Epidermal melanocyte (primary cell): ENCODE results near the gene EPHB6.
A peak's percentile ranks its signal among the peaks of the same experiment; 100 is the strongest.

ENCODE experiments used
- DNase-seq: peaks from one replicate; pipeline ENCODE4 v3.0.0; 2011; ENCODE audit warnings: low spot score; ENCODE audit not compliant: insufficient read length

Gene EPHB6, protein sequence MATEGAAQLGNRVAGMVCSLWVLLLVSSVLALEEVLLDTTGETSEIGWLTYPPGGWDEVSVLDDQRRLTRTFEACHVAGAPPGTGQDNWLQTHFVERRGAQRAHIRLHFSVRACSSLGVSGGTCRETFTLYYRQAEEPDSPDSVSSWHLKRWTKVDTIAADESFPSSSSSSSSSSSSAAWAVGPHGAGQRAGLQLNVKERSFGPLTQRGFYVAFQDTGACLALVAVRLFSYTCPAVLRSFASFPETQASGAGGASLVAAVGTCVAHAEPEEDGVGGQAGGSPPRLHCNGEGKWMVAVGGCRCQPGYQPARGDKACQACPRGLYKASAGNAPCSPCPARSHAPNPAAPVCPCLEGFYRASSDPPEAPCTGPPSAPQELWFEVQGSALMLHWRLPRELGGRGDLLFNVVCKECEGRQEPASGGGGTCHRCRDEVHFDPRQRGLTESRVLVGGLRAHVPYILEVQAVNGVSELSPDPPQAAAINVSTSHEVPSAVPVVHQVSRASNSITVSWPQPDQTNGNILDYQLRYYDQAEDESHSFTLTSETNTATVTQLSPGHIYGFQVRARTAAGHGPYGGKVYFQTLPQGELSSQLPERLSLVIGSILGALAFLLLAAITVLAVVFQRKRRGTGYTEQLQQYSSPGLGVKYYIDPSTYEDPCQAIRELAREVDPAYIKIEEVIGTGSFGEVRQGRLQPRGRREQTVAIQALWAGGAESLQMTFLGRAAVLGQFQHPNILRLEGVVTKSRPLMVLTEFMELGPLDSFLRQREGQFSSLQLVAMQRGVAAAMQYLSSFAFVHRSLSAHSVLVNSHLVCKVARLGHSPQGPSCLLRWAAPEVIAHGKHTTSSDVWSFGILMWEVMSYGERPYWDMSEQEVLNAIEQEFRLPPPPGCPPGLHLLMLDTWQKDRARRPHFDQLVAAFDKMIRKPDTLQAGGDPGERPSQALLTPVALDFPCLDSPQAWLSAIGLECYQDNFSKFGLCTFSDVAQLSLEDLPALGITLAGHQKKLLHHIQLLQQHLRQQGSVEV

GRCh38 chr7:142854372-142855113 lies at the start of gene EPHB6:
Gene EPHB6, plus strand, starts transcription at chr7:142855076. Its CDS starts 8,152 bp downstream, at chr7:142863228.
- DNase-seq, result peak; percentile 45

- no peak for DNase-seq
Measured at GRCh38 chr7:142805350-142806021, 49.4 kb upstream of the EPHB6 start.

- no peak for DNase-seq
Measured at GRCh38 chr7:142806022-142806356, 48.9 kb upstream of the EPHB6 start.

DNA sequence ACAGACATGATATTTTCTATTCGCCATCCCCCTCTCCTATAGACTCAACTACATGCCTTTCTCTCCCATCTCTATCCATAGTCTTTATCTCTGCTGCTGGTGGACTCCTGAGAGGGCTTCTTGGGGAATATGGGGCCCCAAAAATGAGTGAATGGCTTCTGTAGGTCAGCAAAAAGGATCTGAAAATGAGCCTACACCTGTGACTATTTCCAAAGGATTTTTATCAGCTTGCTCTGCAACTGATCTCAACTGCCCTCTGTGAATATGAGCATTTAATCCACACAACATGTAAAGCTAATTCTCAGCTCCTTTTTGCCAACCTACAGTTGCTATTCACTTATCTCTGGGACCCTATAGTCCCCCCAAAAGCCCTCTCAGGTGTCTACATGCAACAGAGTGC lies 47.9 kb upstream of the EPHB6 start:
- DNase-seq, result no peak

DNA sequence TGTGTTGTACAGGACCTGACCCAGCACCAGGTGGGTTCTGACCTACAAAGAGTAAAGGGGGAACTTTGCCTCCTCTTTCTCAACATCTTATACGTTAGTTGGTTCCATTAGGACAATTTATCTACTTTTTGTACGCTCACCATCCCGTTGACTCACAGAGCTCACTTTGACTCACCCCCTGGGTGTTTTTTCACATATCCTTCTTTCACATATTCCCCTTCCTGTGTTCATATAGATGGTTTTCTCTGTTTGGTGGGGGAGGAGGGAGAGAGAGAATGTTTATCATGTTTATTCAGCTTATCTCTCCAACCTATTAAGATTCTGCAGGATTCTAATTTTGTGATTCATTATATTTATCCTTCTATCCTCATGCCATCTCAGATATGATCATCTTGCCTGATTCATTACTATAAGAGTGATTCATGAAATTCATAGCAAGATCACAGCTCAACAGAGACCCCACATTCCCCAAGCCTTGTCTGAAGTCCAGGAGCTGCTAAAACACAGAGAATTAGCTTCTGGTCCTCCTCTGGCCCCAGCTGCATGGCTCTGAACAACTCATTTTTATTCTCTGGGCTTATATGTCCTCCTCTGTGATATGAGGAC lies 46.9 kb upstream of the EPHB6 start:
- no peak for DNase-seq

GRCh38 chr7:142808461-142808801 lies 46.4 kb upstream of the EPHB6 start:
- no peak for DNase-seq

DNA sequence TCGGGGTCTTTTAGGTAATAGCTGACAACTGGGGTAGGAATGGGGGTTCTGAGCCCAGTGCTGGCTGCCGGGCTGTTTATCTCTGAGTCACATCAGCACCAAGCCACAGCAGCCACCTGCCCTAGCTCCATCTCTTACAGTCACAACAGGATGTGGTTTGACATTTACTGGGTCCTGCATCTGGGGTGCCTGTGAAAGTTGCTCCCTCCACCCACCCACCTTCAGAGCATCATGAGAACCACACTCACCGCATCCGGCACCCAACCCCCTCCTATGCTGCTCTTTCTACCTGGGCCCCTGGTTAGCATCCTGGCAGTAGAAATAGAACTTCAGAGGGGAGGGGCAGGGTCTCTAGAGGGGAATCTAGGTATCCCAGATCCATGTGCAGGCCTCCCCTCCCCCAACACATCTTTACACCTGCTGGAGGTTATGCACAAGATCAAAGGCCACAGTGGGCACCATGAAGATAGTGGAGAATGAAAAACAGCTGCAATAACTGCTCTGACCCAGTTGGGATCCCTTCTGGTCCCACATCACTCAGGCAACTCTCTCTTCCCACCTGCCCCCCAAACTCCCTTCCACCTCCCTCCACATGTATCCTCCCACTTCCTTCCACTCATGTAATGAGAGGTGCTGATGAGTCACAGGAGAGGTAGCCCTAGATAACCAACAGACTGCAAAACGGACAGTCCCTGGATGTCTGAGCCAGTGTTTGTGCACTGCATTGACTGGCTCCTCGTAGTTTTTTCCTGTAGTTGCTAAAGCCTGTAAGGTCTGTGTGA lies 45.9 kb upstream of the EPHB6 start:
- DNase-seq, result no peak

GRCh38 chr7:142809671-142810070 lies 45.2 kb upstream of the EPHB6 start:
- no peak for DNase-seq

- DNase-seq, result no peak
Measured at GRCh38 chr7:142811154-142811737, 43.6 kb upstream of the EPHB6 start.

GRCh38 chr7:142812437-142813215 lies 42.2 kb upstream of the EPHB6 start:
- no peak for DNase-seq

DNA sequence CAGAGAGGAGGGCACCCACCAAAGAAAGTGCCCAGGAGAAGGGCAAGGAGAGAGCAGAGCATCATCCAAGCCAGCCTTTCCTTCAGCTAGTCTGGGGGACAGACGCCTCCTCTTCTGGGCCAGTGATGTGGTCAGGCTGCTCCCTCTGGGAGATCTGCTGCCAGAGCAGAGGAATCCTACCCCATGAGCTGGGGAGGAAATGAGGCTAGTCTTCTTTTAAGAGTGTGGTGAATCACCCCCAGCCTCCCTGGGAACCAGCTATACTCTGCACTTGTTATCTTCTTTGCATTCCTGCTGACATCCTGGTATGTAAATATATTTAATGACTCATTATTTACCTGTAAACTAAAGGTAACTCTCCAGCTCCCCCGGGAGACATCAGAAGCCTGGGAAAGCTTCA lies 41.6 kb upstream of the EPHB6 start:
- no peak for DNase-seq

- DNase-seq, result no peak
Measured at GRCh38 chr7:142813699-142814098, 41.2 kb upstream of the EPHB6 start.

DNA sequence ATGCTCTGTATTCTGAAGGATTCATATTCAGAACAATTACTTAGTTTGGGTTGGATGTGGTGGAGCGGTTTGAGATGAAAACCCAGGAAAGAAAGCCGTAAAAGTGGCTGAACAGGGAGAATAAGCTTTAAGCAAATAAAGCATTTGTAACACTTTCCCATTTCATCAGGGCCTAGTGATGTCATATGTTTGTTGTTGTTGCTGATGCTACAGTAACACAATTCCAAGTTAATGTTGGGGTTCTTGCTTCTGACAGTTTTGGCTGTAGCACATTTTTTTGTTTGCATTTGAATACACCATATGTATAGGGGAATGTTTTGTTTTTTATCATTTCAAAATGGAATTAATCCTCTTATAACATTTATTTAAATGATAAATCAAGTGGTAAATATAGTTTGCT lies 40.4 kb upstream of the EPHB6 start:
- no peak for DNase-seq

GRCh38 chr7:142815134-142815533 lies 39.7 kb upstream of the EPHB6 start:
- no peak for DNase-seq

DNA sequence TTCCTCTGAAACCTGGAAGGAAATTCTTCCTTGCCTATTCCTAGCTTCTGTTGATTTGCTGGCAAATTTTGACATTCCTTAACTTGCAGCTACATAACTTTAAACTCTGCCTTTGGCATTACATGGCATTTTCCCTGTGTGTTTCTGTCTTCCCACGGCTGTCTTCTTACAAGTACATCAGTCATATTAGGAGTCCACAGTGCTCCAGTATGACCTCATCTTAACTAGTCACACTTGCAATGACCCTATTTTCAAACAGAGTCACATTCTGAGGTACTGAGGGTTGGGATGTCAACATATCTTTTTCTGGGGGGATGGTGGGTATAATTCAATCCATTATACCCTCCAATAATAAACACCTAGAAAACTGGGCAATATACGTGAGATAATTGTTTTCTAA lies 37.4 kb upstream of the EPHB6 start:
- DNase-seq, result no peak

GRCh38 chr7:142819530-142819929 lies 35.3 kb upstream of the EPHB6 start:
- DNase-seq, result no peak

DNA sequence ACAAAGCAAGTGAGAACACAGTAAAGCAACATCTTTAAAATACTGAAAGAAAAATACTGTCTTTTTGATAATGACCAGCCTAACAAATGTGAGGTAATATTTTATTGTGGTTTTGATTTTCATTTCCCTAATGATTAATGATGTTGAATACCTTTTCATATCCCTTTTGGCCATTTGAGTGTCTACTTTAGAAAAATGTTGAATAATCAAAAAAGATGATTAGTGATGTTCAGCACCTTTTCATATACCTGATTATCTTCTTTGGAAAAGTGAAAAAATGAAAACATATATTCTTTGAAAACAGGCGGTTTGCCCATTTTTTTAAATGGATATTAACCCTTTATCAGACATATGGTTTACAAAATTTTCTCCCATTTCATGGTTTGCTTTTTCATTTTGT lies 32.2 kb upstream of the EPHB6 start:
- DNase-seq, result no peak

DNA sequence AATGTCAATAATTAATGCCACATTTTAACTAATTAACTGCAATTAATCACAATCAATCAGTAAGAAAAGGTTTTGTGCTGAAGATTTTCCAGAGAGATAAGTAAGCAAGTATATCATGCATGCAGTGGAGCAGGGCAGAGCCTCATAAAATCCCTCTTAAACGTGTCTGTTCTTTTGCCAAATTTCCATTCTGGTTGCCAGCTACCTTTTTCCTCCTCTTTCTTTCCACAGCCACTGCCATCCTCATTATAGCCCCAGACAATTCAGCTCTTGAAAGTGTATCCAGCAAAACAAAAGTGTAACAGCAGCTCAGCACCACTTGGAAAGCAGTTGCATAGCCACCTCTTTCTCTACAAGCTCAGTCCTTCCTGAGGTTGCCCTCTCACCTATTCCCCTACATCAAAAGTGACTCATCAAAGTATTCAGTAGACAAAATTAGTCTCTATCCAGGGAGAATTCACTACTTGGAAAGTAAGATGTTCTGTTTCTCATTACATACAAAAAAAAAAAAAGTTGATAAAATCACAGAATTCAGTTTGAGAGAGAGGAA lies 26.9 kb upstream of the EPHB6 start:
- no peak for DNase-seq

DNA sequence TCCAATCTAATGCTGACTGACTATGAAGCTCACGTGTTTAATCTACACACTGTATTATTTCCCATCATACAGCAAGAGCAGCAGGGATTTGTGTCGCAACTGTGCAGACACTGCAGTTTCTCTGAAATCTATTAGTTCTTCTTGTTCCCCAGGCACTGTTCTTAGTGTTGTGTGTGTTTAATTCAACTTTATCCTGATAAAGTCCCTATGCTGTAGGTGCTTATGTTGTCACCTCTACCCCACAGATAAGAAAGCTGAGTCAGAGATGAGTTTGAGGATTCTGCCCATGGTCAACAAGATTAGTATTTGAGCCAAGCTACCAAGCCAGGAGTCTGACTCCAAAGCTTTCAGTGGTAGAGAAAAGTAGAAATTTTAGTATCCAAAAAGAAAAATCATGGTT lies 22.5 kb upstream of the EPHB6 start:
- DNase-seq, result no peak
